ENCODE results near the gene ANTKMT.

GRCh38 chr16:687499-687898 is 33.4 kb upstream of the ANTKMT start:
- TF ChIP-seq POLR2AphosphoS5 (IDR thresholded peaks at IDR 0.05) (no peak), CTCF (IDR thresholded peaks at IDR 0.05 in 8 of 11, conservative IDR thresholded peaks at IDR 0.05 in 3 of 11) (no peak)
